SH-SY5Y (cell line): ENCODE results near the gene GPR34.

Source experiments
- GATA2 ChIP-seq: IDR thresholded peaks from 2 replicates; pipeline ENCODE4 v1.6.1; 2011; ENCODE audit warnings: mild to moderate bottlenecking, low read depth, low read length
- GATA3 ChIP-seq: IDR thresholded peaks from 2 replicates; pipeline ENCODE4 v1.6.1; 2011; ENCODE audit warnings: low read depth, mild to moderate bottlenecking, low read length, moderate library complexity

- TF ChIP-seq GATA2 (no peak), GATA3 (no peak)
These were observed 938 bp downstream of the GPR34 start for GRCh38 chrX:41689711-41690110.
